Left renal cortex interstitium (tissue), 4 donors: ENCODE results near the gene ELMO3. TPM values are rescaled to one million over a fixed set of nuclear protein-coding genes. Genes with fewer than 3 reads are reported as not detected.

ENCODE experiments used
- DNase-seq, 4 donors: peaks; one replicate each; pipeline ENCODE4 v3.0.0-alpha.2; 2013; ENCODE audit warnings: low read depth in 4 of 4, low spot score in 2 of 4, missing footprints in 1 of 4
- polyA plus RNA-seq, 4 donors: library from polyadenylated mRNA; unstranded; fragments of 120-200 nt; gene quantifications; one replicate each; pipeline ENCODE4 v1.2.1, GENCODE V29; 2013; ENCODE audit not compliant: insufficient read length in 4 of 4

Gene ELMO3
- polyA plus RNA-seq, 4 donors = 5.7 to 7.7 (median 6.3) TPM

DNA sequence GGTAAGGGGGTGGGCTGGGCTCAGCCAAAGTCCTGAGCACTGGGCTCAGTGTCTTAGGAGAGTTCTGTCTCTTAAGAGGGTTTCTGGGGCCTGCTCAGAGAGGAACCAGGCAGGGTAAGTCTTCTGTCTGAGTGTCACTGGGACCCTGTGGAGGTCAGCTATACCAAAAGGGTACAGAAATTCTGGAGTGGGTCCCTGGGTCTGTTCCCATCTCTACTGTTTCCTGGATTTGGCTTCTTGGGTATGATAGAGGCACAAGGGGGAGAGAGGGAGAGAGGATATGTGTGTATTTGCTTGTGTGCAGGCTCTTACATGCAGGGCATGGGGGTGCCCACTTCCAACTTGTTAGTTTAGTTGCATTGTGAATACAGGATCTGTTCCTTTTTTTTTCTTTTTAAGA is 5.4 kb upstream of the ELMO3 start:
- no peak for DNase-seq

DNA sequence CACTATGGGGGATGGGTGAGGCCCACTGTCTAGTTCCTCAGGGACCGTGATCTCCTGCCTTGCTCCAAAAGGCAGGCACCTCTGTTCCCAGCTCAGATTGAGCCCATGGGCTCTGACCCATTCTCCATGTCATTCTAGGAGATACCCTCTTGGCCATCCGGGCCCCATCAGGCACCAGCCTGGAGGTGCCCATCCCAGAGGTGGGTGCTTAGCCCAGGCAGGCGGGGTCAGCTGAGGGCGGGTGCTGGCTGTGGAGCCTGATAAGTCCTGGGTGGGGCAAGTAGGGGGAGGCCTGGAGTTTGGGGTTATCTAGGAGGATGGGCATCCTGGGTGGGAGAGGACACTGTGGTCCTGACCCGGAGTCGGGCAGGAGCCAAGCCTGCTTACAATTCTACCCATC is 4.7 kb upstream of the ELMO3 start:
- no peak for DNase-seq

DNA sequence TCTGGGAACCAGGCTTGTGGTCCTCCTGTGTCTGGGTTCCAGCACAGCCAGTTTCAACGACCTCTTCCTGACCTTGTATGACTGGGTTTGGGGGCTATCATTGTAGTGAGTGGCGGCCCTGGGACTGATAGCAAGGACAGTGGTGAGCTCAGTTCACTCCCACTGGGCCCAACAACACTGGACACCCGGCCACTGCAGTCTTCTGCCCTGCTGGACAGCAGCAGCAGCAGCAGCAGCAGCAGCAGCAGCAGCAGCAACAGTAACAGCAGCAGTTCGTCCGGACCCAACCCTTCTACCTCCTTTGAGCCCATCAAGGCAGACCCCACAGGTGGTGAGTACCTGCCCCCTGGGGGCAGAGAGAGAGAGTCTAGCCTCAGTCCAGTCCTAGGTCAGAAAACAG is 3.3 kb upstream of the ELMO3 start:
- DNase-seq = no peak

DNA sequence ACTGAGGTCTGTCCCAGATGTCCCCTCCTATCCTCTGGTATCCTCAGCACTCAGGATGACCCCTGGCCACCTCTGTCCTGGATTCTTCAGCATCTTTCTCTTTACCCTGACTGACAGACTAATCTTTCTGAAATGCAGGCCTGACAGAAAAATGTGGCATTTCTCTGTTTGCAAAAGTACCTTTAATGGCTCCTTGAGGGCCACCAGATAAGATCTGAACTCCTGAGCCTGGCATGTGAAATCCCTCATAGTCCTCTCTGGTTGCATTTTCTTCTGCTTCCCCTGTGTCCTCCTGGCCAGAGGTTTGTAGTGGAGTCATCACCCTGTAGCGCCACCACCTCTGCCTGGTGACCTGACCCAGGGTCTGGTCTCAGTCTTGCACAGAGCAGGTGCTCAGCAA is 2.0 kb upstream of the ELMO3 start:
- DNase-seq = no peak

DNA sequence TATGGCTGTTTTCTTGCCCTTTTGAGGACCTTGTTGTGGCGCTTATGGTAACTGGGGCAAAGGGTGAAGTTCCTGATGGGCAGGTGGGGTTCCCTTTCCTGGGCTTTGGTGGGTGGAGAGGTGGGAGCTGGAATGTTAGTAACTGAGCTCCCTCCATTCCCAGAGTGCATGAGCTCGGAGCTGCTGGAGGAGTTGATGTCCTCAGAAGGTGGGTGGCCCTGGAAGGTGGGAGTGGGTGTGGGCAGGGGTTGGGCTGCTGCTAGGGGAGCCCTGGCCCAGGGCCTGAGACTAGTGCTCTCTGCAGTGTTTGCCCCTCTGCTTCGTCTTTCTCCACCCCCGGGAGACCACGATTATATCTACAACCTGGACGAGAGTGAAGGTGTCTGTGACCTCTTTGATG is 1.2 kb upstream of the ELMO3 start:
- no peak for DNase-seq

DNA sequence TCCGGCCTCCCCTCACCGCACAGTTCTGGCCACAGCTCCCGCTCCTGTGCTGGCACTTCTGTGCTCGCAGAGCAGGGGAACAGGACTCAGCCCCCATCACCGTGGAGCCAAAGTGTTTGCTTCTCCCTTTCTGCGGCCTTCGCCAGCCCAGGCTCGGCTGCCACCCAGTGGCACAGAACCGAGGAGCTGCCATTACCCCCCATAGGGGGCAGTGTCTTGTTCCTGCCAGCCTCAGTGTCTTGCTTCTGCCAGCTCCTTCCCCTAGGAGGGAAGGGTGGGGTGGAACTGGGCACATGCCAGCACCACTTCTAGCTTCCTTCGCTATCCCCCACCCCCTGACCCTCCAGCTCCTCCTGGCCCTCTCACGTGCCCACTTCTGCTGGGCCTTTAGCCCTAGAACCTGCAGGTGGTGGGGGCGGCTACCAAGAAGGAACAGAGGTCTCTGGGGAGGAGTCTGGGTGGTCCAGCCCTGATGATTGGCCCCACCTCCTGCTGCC is 645 bp upstream of the ELMO3 start:
- DNase-seq = no peak

DNA sequence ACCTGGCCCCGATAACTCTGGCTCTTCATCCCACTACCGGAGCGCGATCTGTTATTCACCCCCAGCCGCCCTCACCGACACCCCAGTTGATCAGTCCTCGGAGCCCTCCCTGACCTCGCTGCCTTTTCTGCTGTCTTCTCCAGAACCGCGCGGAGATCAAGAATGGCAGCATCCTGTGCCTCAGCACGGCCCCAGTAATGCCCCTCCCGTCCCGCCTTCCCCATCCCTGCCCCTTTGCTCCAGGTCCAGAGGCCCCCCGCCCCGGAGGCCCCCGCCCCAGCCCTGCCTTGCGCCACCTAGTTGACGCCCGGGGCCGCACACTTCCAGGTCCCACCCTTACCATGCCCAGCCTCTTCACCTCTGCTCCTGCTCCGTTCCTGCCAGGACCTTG is 872 bp downstream of the ELMO3 start:
- DNase-seq = no peak

DNA sequence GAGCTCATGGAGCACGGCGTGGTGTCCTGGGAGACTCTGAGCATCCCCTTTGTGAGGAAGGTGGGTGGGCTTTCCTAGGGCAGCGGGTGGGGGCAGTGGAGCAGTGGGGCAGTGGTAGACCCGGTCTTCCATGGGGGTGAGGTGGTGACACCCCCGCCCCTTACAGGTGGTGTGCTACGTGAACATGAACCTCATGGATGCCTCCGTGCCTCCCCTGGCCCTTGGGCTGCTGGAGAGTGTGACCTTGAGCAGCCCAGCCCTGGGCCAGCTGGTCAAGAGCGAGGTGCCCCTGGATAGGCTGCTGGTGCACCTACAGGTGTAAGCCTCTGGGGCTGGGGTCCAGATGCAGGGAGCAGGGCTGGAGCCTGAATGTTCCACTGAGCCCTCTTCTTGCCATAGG is 1.6 kb downstream of the ELMO3 start:
- DNase-seq = no peak

DNA sequence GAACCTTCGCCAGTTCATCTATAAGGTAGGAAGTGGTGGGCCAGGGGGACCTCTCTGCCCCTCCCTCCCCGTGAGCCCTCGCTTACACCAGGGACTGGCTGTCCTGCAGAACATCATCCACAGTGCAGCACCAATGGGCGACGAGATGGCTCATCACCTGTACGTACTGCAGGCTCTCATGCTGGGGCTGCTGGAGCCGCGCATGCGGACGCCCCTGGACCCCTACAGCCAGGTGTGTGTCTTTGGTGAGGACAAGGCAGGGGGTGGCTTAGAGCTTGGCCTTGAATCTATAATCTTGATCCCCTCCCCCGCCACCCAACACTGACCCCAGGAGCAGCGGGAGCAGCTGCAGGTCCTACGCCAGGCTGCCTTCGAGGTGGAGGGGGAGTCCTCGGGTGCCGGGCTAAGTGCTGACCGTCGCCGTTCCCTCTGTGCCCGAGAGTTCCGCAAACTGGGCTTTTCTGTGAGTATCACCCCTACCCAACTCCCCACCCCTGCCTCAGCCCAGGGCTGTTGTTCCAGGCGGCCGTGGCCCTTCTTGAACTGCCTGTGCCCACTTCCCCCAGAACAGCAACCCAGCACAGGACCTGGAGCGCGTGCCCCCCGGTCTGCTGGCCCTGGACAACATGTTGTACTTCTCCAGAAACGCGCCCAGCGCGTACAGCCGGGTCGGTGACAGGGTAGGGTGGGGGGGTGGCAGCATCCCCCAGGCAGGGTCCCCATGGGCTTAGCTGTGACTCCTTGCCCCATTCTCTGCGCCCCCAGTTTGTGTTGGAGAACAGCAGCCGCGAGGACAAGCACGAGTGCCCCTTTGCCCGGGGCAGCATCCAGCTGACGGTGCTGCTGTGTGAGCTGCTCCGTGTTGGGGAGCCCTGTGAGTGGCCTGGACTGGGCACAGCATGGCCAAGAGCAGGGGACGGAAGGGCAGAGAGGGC is 2.7 kb downstream of the ELMO3 start:
- no peak for DNase-seq

DNA sequence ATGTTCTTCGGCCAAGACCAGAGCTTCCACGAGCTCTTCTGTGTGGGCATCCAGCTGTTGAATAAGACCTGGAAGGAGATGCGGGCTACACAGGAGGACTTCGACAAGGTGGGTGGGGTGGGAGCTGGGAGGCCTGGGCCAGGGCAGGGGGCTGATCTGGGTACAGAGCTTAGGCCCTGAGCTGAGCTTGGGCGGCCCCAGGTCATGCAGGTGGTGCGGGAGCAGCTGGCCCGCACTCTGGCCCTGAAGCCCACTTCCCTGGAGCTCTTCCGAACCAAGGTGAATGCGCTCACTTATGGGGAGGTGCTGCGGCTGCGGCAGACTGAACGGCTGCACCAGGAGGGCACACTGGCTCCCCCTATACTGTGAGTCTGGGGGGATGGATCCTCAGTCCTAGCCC is 3.5 kb downstream of the ELMO3 start:
- DNase-seq = no peak

DNA sequence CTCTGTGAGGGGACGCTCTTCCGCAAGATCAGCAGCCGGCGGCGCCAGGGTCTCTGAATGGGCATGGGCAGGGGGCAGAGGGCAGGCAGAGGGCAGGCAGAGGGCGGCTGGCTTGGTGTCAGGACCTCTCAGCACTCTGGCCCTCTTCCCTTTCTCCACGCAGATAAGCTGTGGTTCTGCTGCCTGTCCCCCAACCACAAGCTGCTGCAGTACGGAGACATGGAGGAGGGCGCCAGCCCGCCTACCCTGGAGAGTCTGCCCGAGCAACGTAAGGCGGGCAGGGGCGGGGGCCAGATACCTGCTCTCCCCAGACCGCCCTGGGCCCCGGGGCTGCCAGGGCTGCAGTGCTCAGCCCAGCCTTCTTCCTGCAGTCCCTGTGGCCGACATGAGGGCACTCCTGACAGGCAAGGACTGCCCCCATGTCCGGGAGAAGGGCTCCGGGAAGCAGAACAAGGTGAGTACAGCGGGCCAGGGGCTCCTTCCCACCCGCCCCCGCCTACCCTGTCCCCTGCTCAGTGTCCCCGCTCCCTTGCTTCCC is 4.1 kb downstream of the ELMO3 start:
- DNase-seq = no peak

DNA sequence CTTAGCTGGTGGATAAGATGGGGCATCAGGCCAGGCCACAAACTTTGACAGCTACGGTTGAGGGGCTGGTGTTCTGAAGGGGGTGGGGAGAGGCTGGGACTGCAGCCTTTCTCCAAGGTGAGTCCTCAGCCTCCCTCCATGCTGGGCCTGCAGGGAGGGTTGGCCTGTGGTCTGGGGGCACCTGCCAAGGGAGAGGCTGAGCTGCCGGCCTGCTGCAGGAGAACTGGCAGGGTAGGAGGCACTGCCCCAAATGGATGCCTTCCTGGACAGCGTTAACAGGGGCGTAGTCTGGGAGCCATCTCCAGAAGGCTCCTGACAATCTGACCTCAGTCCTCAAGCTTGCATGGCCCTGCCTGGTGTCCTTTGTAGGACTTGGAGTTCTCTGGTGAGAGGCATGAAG is 5.1 kb downstream of the ELMO3 start:
- DNase-seq = no peak

DNA sequence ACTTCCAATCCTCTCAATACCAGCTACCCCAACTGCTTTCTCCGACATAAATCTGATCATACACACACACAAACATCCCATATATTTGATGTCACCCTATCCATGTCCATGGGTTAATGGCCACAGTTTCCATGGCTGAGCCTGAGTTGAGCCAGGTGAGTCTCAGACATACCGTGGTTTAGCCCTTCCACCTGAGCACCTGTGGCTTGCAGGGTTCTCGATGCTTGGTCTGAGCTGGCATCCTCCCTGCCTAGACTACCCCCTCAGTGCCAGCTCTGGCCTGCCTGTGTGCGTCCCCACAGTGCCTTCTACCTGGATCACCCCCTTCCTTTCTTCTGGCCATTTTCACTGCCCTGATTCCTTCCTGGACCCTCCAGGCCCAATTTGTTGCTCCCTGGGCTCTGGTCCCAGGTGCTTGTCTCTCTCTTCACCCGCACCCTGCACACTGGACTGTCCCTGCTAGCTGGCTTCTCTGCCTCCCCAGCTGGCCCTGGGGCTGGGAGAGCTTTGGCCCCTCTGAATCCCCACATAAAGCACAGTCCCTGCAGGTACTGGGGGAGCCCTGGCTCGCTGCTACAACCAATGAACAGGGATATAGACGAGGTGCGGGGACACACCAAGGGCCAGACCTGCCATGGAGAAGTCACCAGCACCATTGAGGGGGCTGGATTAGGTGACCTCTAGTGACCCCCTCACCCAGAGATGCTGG is 7.4 kb downstream of the ELMO3 start:
- no peak for DNase-seq

DNA sequence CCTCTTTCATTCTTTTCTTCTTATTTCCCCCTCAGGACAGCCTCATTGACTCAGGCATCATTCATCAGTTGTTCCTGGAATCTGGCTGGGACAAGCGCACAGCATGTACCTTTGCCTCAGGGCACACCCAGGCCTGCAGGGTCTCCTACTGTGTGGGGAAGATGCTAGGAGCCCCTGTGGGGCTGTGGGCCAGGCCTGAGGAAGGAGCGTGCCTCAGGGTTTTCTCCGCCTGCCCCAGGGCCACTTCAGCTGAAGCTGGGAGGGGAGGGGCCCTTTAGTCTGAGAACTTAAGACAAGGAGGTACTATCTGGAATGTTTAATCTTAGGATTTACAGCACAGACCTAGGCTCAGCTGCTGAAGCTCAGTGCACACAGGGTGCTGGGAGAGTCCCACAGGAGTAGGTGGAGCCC is 7.9 kb downstream of the ELMO3 start:
- DNase-seq = no peak

DNA sequence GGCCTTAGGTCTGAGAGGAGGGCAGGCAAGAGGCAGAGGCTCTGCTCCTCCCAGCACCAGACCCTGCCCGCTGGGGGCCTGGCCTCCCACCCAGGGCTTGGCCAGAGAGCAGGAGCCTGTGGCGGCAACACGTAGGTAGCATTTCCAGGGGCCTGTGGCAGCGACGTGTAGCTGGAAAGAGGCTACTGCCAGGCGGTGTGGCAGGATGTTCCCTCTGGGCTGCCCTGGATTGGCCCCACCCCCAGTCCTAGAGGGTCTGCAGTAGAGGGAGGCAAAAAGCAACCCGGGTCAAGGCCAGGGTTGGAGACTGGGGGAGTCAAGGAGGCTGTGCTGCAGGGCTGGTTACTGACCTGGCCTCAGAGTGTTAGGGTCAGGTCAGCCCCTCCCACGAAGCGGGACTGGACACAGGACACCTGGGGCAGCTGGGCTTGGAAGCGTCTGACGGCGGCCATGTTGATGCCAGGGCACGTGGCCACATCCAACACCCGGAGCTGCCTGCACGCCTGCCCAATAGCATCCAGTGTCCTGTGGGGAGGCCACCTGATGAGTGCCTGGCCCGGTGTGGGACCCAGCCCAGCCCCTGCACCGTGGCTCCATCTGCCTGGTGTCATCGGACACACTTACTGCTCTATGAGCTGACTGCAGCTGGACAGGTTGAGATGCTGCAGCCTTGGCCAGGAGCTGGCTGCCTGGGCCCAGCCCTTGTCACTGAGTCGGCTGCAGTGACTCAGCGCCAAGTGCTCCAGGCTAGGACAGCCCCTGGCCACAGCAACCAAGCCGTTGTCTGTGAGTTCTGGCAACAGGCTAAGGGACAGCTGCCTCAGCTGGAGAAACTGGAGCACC is 8.5 kb downstream of the ELMO3 start:
- no peak for DNase-seq

DNA sequence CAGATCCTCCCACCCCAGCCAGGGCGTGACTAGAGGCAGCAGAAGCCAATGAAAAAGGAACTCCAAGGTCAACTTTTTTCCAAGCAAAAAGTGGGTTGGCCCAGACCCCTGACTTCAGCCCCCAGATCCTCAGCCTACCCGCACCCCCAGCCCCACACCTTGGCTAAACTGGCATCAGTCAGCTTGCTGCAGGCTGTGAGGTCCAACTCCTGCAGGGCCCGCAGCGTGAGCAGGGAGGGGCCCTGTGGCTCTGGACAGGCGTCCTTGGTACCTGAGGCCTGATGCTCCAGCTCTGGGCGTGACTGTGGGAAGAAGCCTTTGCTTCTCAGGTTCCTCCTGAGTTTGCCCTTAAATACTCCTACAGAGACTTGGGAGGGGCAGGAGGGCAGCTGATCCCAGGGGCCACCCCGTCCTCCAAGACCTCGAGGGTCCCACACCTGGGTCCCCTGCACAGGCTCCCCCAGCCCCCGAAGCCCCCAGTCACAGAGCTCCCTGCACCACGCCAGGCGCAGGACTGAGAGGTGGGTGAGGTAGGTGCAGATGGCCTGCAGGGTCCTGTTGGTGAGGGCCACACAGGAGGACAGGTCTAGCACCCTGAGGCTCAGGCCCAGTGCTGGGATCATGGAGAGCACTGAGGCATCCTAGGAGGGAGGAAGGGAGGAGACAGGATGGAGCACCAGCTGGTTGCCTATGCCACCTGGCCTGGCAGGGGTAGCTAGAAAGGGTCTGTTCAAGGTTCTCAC is 9.4 kb downstream of the ELMO3 start:
- DNase-seq = no peak

DNA sequence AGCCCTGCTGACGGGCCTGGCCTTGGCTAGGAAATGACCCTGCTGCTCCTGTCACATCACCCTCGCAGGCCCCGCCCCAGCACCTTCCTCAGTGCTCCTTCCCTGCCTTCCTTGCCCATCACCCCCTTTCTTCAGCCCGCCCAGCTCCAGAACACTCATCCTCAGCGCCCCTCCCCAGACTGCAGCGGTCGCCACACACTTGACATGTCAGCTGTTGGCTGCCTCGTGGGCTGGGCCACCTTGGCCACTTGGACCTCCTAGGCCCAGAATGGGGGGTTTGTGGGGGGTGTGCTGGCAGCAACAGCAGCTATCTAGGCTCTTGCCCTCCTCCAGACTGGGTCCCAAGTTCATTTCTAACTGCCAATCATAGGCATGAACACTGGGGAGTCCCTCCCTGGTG is 10.6 kb downstream of the ELMO3 start:
- no peak for DNase-seq

DNA sequence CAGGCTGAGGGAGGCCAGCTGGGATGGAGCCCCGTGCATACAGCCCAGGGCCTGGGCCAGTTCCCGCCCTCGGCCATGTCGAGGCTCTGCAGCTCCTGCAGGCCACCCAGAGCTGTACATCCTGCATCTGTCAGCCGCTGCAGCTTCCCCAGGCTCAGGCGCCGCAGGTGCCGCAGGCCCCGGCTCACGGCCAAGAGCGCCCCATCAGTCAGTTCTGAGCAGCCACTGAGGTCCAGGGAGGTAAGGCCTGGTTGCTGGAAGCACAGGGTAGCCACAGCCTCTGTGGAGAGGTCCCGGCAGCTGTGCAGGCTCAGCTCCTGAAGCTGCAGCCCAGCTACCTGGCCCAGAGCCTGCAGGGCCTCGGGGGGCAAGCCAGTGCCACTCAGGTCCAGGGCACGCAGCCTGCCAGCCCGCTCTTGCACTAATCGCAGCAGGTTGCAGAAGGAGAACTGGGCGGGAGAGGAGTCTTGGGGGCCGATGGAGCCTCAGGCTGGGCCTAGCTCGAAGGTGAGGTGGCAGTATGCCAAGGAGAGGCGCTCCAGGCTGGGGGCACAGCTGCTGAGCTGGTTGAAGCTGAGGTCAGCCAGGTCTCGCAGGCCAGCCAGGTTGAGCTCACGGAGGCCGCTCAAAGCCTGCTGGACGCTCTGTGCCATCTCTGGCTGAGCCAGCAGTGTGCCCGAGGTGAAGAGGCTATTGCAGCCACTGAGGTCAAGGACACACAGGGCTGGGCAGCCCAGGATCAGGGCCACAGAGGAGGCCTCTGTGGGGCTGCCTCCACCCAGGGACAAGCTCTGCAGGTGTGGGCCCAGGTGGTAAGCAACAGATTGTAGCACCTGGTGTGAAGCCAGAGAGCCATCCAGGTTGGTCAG is 11.4 kb downstream of the ELMO3 start:
- DNase-seq = no peak

DNA sequence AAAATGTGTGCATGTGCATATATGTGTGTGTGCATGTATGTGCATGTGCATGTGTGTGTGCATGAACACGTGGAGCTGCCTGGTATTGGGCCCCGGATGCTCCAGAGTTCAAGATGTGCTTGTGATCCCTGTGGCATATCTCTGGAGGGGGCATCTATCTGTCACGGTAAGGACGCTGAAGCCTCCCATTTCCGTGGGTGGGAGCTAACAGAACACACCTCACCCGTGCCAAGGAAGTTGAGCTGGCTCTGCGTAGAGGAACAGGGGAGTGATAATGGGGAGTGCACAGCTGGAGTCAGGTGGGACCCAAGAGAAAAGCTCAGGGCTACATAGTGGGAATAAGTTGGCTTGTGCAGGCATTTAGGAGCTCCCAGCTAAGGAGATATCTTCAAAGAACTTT is 12.7 kb downstream of the ELMO3 start:
- DNase-seq = no peak
